Mesothelial cell of epicardium (in vitro differentiated cells): ENCODE data around the gene TRPM3. TPM values are rescaled to one million over a fixed set of nuclear protein-coding genes. Genes with fewer than 3 reads are reported as not detected.

Source experiments
- DNase-seq, 2 experiments: peaks; one replicate each; pipeline ENCODE4 v3.0.0; 2021; ENCODE audit warnings: low spot score in 2 of 2; ENCODE audit not compliant: unreplicated experiment in 2 of 2
- H3K27ac Mint-ChIP-seq: 2 replicates; pipeline ENCODE4 v1.8.0; 2021; ENCODE audit warnings: mixed read lengths
- H3K27me3 Mint-ChIP-seq: 2 replicates; pipeline ENCODE4 v1.8.0; 2021; ENCODE audit warnings: low read depth, mixed read lengths
- H3K36me3 Mint-ChIP-seq: 2 replicates; pipeline ENCODE4 v1.8.0; 2021; ENCODE audit warnings: mixed read lengths
- H3K4me1 Mint-ChIP-seq: 2 replicates; pipeline ENCODE4 v1.8.0; 2021; ENCODE audit warnings: mixed read lengths
- H3K4me3 Mint-ChIP-seq: 2 replicates; pipeline ENCODE4 v1.8.0; 2021; ENCODE audit warnings: mild to moderate bottlenecking, moderate library complexity, mixed read lengths
- H3K9me3 Mint-ChIP-seq: 2 replicates; pipeline ENCODE4 v1.8.0; 2021; ENCODE audit warnings: mixed read lengths
- total RNA-seq: library from RNA; stranded (reverse); gene quantifications from 3 replicates; pipeline ENCODE4 v1.2.1, GENCODE V29; 2021
- TF ChIP-seq, protein P1 (sequence below): fragments of 200-600 bp; sonication (generic); IDR thresholded peaks from one replicate; pipeline ENCODE4 v1.5.0; 2021; ENCODE audit warnings: antibody characterized with exemption; ENCODE audit not compliant: unreplicated experiment

TRPM3 gene
- total RNA-seq, 1 donor from 2014 or later, result 1.6 TPM

DNA sequence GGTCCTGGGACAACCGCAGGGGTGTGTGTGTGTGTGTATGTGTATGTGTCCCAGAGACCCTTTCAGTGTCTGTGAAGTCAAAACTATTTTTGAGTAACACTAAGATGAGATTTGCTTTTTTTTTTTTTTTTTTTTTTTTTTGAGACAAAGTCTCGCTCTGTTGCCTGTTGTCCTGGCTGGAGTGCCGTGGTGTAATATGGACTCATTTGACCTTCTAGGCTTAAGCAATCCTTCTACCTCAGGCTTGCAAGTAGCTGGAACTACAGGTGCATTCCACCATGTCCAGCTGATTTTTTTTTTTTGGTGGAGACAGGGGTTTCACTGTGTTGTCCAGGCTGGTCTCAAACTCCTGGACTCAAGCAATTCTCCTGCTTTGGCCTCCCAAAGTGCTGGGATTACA lies 609.6 kb downstream of the TRPM3 start:
- no peaks in the 10 kb centered on the region for H3K36me3 Mint-ChIP-seq
- TF ChIP-seq, protein P1, sequence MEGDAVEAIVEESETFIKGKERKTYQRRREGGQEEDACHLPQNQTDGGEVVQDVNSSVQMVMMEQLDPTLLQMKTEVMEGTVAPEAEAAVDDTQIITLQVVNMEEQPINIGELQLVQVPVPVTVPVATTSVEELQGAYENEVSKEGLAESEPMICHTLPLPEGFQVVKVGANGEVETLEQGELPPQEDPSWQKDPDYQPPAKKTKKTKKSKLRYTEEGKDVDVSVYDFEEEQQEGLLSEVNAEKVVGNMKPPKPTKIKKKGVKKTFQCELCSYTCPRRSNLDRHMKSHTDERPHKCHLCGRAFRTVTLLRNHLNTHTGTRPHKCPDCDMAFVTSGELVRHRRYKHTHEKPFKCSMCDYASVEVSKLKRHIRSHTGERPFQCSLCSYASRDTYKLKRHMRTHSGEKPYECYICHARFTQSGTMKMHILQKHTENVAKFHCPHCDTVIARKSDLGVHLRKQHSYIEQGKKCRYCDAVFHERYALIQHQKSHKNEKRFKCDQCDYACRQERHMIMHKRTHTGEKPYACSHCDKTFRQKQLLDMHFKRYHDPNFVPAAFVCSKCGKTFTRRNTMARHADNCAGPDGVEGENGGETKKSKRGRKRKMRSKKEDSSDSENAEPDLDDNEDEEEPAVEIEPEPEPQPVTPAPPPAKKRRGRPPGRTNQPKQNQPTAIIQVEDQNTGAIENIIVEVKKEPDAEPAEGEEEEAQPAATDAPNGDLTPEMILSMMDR, result no peak
- no peak for DNase-seq
- H3K4me3 Mint-ChIP-seq, result no peak overlapping the region
- H3K27ac Mint-ChIP-seq, result no peak overlapping the region
- peaks cover 21% of the 10 kb centered on the region for H3K4me1 Mint-ChIP-seq
- H3K27me3 Mint-ChIP-seq, result no peaks in the 10 kb centered on the region
- no peaks in the 10 kb centered on the region for H3K9me3 Mint-ChIP-seq

DNA sequence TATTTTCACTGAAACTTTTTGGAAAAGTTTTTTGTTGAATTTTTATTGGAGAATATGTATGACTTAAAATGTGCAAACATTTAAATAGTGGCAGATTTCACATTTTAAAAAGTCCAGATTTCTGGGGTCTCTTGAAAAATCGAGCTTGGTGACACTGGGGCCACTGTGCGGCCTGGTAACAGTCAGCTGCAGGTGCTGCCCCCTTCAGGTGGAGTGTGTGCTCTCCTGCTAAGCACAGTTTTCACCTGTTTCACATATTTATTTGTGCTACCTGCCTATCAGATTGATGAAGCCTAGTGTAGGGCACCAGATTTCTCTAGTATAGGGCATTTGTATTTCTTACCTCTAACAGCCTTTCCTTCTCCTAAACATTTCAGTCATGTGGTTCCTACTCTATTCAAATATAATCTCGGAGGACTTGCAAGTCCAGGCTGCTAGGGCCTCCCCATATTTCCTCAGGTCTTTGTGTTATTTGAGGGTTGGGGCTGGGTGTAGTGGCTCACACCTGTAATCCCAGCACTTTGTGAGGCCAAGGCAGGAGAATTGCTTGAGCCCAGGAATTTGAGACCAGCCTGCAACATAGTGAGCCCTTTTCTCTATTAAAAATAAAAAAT lies 611.2 kb downstream of the TRPM3 start:
- H3K4me1 Mint-ChIP-seq, result peaks cover 22% of the 10 kb centered on the region
- no peak overlapping the region for H3K27ac Mint-ChIP-seq
- no peaks in the 10 kb centered on the region for H3K36me3 Mint-ChIP-seq
- H3K27me3 Mint-ChIP-seq, result no peaks in the 10 kb centered on the region
- H3K9me3 Mint-ChIP-seq, result no peaks in the 10 kb centered on the region
- TF ChIP-seq, protein P1, result peak; percentile 32
- no peak overlapping the region for H3K4me3 Mint-ChIP-seq
- DNase-seq, result no peak

DNA sequence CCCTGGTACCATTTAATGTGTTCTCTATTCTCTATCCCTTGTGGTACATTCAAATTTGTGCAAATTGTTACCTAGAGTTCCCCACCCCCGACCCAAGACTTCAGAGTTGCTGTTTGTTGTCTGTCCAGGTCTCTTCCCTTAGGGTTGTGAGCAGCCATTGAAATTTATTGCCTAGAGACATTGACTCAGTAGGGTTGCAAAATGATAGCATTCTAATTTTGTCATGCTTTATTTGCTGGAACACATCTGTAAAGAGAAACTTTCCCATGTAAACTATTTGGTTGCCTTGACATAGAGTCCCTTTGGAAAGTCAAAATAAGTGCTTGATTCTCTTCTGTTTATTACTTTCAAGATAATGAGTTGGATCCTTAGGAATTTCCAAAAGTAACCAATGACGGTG lies 615.3 kb downstream of the TRPM3 start:
- no peaks in the 10 kb centered on the region for H3K27me3 Mint-ChIP-seq
- TF ChIP-seq, protein P1, result no peak
- no peak for DNase-seq
- no peaks in the 10 kb centered on the region for H3K36me3 Mint-ChIP-seq
- H3K4me1 Mint-ChIP-seq, result peaks cover 13% of the 10 kb centered on the region
- H3K4me3 Mint-ChIP-seq, result no peak overlapping the region
- no peak overlapping the region for H3K27ac Mint-ChIP-seq
- H3K9me3 Mint-ChIP-seq, result no peaks in the 10 kb centered on the region

DNA sequence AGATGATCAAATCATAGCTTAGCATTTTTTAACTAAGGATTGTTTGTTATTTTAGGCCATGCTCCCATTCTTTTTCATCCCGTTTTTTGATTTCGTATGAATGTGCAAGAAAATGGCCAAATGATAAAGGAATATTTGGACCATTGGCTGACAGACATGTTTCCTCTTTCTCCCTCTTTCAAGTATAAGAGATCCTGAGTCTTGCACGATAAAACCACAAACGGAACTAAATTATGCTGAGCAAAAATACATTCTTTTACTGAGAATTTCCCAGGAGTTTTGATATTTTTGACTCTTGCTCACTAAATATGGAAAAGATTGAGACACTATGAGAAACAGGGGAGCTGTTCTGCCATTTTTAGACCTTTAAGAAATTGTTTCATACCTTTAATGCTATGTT lies 616.6 kb downstream of the TRPM3 start:
- no peak for DNase-seq
- TF ChIP-seq, protein P1, result no peak
- Mint-ChIP-seq H3K27ac (peak overlapping the region; percentile 35), H3K36me3 (no peaks in the 10 kb centered on the region), H3K4me1 (peaks cover 13% of the 10 kb centered on the region), H3K27me3 (no peaks in the 10 kb centered on the region), H3K4me3 (no peak overlapping the region), H3K9me3 (no peaks in the 10 kb centered on the region)

DNA sequence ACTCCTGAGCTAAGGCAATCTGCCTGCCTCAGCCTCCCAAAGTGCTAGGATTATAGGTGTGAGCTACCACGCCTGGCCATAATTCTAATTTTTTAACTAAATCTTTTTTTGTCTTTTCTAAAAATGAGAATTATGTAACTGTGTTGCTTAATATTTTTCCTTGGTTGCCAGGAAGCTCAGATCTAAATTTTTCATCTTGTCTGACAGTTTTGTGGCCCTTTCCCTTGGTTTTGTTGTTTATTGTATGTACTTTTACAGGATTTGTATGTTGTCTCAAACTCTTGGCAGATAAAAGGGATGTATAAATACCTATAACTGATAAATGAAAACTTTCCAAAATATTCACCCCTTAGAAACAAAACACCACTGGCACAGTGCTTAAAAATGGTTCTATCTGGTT lies 618.7 kb downstream of the TRPM3 start:
- Mint-ChIP-seq H3K36me3 (no peaks in the 10 kb centered on the region), H3K4me1 (peaks cover 13% of the 10 kb centered on the region), H3K4me3 (no peak overlapping the region), H3K9me3 (no peaks in the 10 kb centered on the region), H3K27ac (no peak overlapping the region), H3K27me3 (no peaks in the 10 kb centered on the region)
- DNase-seq, result no peak
- TF ChIP-seq, protein P1, result no peak

DNA sequence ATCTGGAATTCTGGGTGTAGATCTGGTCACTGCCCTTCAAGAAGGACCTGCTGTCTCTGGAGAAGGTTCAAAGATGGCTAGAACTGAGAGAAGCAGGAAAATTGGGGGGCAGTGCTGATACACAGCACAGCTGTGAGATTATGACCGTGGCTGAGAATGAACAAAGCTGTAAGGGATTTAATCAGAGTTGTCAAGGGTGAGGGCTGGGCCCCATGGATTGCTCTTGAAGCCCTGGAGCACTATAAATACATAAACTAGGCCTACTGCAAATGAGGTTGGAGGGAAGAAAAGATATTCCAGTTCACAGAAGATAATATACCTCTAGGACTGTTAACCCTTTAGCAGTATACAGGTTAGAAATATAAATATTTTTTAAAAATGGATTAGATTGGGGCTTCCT lies 620.6 kb downstream of the TRPM3 start:
- H3K9me3 Mint-ChIP-seq, result no peaks in the 10 kb centered on the region
- DNase-seq, result no peak
- TF ChIP-seq, protein P1, result no peak
- no peaks in the 10 kb centered on the region for H3K36me3 Mint-ChIP-seq
- no peak overlapping the region for H3K27ac Mint-ChIP-seq
- no peaks in the 10 kb centered on the region for H3K27me3 Mint-ChIP-seq
- H3K4me1 Mint-ChIP-seq, result peaks cover 12% of the 10 kb centered on the region
- no peak overlapping the region for H3K4me3 Mint-ChIP-seq
